Fibroblast of peridontal ligament (primary cell): Measurements from ENCODE around the gene RAET1E.

Experiments
- DNase-seq: peaks from one replicate; pipeline ENCODE4 v3.0.0-alpha.2; 2010; ENCODE audit errors: extremely low read depth

The RAET1E gene

GRCh38 chr6:149890629-149891045 is 7.3 kb downstream of the RAET1E start:
- no peak for DNase-seq

GRCh38 chr6:149889326-149889725 is 8.6 kb downstream of the RAET1E start:
- DNase-seq = no peak

- peak; percentile 66 for DNase-seq
Measured at GRCh38 chr6:149888659-149889058, 9.3 kb downstream of the RAET1E start.

GRCh38 chr6:149888093-149888492 is 9.8 kb downstream of the RAET1E start:
- no peak for DNase-seq

GRCh38 chr6:149887343-149887742 is 10.6 kb downstream of the RAET1E start:
- DNase-seq = peak; percentile 94

GRCh38 chr6:149885888-149886287 is 12.0 kb downstream of the RAET1E start:
- DNase-seq = no peak

GRCh38 chr6:149884617-149885016 is 13.3 kb downstream of the RAET1E start:
- DNase-seq = no peak

GRCh38 chr6:149884215-149884614 is 13.7 kb downstream of the RAET1E start:
- DNase-seq = no peak

- DNase-seq = no peak
Measured at GRCh38 chr6:149881860-149882259, 16.1 kb downstream of the RAET1E start.

GRCh38 chr6:149881066-149881766 is 16.7 kb downstream of the RAET1E start:
- no peak for DNase-seq

- no peak for DNase-seq
Measured at GRCh38 chr6:149877659-149878058, 20.3 kb downstream of the RAET1E start.

GRCh38 chr6:149876241-149876933 is 21.5 kb downstream of the RAET1E start:
- no peak for DNase-seq

- DNase-seq = no peak
Measured at GRCh38 chr6:149872233-149872632, 25.7 kb downstream of the RAET1E start.

GRCh38 chr6:149871182-149871581 is 26.7 kb downstream of the RAET1E start:
- DNase-seq = no peak

GRCh38 chr6:149869275-149869892 is 28.5 kb downstream of the RAET1E start:
- DNase-seq = no peak

GRCh38 chr6:149867876-149868640 is 29.9 kb downstream of the RAET1E start:
- DNase-seq = peak; percentile 58

GRCh38 chr6:149864578-149865535 is 33.1 kb downstream of the RAET1E start:
- DNase-seq = peak; percentile 83

- DNase-seq = peak; percentile 72
Measured at GRCh38 chr6:149863698-149864577, 34.0 kb downstream of the RAET1E start, which contains the start of gene LRP11. Gene LRP11, minus strand, starts transcription at chr6:149864359. Its CDS starts 339 bp downstream, at chr6:149864020.

GRCh38 chr6:149862922-149863697 is 34.8 kb downstream of the RAET1E start:
- peak; percentile 81 for DNase-seq
